BE2C (cell line): Measurements from ENCODE around the gene IKBKE.
A peak's percentile ranks its signal among the peaks of the same experiment; 100 is the strongest.

Source experiments
- DNase-seq: peaks from one replicate; pipeline ENCODE4 v3.0.0-alpha.2; 2020
- H3K27me3 ChIP-seq: fragments of 250-450 bp; sonication (Bioruptor Pico); 2 replicates; pipeline ENCODE4 v1.5.1; 2020; ENCODE audit warnings: mild to moderate bottlenecking
- H3K36me3 ChIP-seq: fragments of 250-450 bp; sonication (Bioruptor Pico); 2 replicates; pipeline ENCODE4 v1.5.1; 2020; ENCODE audit warnings: mild to moderate bottlenecking
- H3K4me1 ChIP-seq: fragments of 250-450 bp; sonication (Bioruptor Pico); 2 replicates; pipeline ENCODE4 v1.5.1; 2020
- H3K4me3 ChIP-seq: 2 replicates; pipeline ENCODE4 v1.5.1; 2011; ENCODE audit warnings: low read depth, low read length
- H3K9me3 ChIP-seq: fragments of 250-450 bp; sonication (Bioruptor Pico); 2 replicates; pipeline ENCODE4 v1.5.1; 2020
- TF ChIP-seq, protein P1 (sequence below): IDR thresholded peaks from 2 replicates; pipeline ENCODE4 v1.5.1; 2012; ENCODE audit warnings: mild to moderate bottlenecking, low read depth, low read length

The IKBKE gene

DNA sequence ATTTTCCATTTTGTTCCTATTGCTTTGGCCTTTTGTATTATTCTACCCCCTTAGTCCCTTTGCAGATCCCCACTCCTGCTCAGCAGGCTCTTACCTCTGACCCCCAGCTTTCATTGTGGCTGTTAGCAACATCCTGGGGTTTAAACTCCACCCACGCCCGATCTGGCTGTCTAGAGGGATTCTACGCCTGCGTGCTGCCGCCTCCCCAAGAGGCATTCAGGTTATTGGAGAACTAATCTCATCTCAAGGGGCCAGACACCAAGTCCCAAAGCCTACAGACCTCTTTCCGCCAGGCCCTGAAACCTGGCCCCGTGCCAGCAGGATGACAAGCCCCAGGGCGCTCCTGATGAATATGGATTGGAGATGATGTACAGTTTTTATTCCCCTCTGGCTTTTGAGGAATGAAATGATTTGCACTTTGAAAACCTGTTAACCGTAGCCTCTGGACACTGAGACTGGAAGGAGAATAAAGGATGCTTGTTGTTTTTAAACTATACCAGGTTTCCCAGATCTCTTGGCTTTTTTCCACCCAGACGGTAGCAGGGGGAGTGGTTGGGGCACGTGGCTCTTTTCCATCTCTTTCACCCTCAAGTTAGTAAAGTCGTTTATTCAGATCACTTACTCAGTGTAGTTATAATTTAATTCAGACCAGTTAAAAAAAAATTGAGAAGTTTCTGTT is 14.5 kb upstream of the IKBKE start:
- H3K4me1 ChIP-seq: peaks cover 21% of the 10 kb centered on the region
- no peaks in the 10 kb centered on the region for H3K36me3 ChIP-seq
- peak; percentile 98 for DNase-seq
- H3K9me3 ChIP-seq: no peaks in the 10 kb centered on the region
- TF ChIP-seq, protein P1, sequence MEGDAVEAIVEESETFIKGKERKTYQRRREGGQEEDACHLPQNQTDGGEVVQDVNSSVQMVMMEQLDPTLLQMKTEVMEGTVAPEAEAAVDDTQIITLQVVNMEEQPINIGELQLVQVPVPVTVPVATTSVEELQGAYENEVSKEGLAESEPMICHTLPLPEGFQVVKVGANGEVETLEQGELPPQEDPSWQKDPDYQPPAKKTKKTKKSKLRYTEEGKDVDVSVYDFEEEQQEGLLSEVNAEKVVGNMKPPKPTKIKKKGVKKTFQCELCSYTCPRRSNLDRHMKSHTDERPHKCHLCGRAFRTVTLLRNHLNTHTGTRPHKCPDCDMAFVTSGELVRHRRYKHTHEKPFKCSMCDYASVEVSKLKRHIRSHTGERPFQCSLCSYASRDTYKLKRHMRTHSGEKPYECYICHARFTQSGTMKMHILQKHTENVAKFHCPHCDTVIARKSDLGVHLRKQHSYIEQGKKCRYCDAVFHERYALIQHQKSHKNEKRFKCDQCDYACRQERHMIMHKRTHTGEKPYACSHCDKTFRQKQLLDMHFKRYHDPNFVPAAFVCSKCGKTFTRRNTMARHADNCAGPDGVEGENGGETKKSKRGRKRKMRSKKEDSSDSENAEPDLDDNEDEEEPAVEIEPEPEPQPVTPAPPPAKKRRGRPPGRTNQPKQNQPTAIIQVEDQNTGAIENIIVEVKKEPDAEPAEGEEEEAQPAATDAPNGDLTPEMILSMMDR: no peak
- H3K27me3 ChIP-seq: peaks cover 12% of the 10 kb centered on the region
- no peak overlapping the region for H3K4me3 ChIP-seq

GRCh38 chr1:206456577-206457370 is 13.5 kb upstream of the IKBKE start:
- Histone ChIP-seq H3K27me3 (peaks cover 15% of the 10 kb centered on the region), H3K4me1 (peaks cover 21% of the 10 kb centered on the region), H3K4me3 (no peak overlapping the region), H3K9me3 (no peaks in the 10 kb centered on the region), H3K36me3 (no peaks in the 10 kb centered on the region)
- TF ChIP-seq, protein P1: no peak
- DNase-seq: no peak

DNA sequence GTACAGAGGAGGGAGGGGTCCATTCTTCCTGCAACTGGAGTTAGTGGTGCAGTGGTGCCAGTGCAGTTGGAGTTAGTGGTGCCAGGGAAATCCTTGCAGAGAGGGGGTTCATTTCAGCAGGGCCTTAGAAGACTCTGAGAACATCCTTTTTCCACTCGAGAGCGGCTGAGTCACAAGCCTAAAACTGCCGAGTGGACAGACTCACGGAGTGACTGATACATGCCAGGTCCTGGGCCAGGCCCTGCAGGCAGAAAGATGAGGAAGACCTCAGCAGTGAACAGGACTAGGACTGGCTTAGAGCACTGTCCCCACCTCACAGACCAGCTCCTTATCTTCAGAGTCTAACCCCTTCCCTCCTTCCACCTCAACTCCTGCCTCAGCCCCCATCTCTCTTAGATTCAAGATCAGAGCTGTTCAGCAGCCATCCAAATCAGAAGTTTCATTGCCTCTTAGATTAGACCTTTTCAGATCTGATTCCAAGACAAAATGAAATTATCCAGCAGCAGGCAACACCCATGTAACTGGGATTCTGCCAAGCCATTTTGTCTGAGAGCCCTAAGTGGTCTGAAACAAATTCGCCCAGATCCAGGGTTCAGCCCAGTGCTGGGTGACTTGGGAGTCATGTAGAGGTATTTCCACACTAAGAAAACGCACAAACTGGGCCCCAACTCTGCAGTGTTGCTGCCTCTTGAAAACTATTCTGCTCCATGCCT is 12.7 kb upstream of the IKBKE start:
- H3K27me3 ChIP-seq: peaks cover 19% of the 10 kb centered on the region
- H3K4me1 ChIP-seq: peaks cover 21% of the 10 kb centered on the region
- no peaks in the 10 kb centered on the region for H3K9me3 ChIP-seq
- H3K36me3 ChIP-seq: no peaks in the 10 kb centered on the region
- no peak for DNase-seq
- TF ChIP-seq, protein P1: no peak
- no peak overlapping the region for H3K4me3 ChIP-seq

- peaks cover 19% of the 10 kb centered on the region for H3K27me3 ChIP-seq
- TF ChIP-seq, protein P1: no peak
- H3K4me3 ChIP-seq: no peak overlapping the region
- H3K9me3 ChIP-seq: no peaks in the 10 kb centered on the region
- peaks cover 21% of the 10 kb centered on the region for H3K4me1 ChIP-seq
- no peaks in the 10 kb centered on the region for H3K36me3 ChIP-seq
- DNase-seq: no peak
Observed at GRCh38 chr1:206459703-206460102, 10.6 kb upstream of the IKBKE start.

DNA sequence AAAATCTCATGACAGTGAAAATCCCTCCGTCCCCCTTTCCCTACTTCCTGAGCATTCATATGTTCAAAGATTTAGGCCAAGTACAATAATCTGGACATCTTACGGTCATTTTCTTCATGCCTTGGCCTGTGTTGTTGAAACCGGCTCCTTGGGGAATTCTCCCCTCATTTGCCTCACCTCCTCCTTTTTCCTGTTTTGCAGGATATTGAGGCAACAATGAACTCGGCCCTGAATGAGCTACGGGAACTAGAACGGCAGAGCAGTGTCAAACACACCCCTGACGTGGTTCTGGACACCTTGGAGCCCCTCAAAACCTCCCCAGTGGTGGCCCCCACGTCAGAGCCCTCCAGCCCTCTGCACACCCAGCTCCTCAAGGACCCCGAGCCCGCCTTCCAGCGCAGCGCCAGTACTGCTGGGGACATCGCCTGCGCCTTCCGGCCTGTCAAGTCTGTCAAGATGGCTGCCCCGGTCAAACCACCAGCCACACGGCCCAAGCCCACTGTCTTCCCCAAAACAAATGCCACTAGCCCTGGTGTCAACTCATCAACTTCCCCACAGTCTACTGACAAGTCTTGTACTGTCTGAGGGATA is 9.3 kb upstream of the IKBKE start:
- TF ChIP-seq, protein P1: no peak
- DNase-seq: no peak
- peaks cover 17% of the 10 kb centered on the region for H3K4me1 ChIP-seq
- no peaks in the 10 kb centered on the region for H3K9me3 ChIP-seq
- no peaks in the 10 kb centered on the region for H3K36me3 ChIP-seq
- H3K4me3 ChIP-seq: no peak overlapping the region
- peaks cover 19% of the 10 kb centered on the region for H3K27me3 ChIP-seq
